ENCODE measurements around the gene KRTAP2-3. TPM values are rescaled to one million over a fixed set of nuclear protein-coding genes. Genes with fewer than 3 reads are reported as not detected.
A peak's percentile ranks its signal among the peaks of the same experiment; 100 is the strongest.
"Not testable (repeated sequence)": the region's sequence is repeated elsewhere in the genome, so short reads cannot be mapped to it uniquely, and the experiment has no call there.

The KRTAP2-3 gene
- total RNA-seq, 1 experiment from 2014 or later = 6.3 TPM

GRCh38 chr17:41040783-41041571 lies 18.9 kb downstream of the KRTAP2-3 start, which contains the start of gene KRTAP1-1:
Gene KRTAP1-1, minus strand, starts transcription at chr17:41041450. Its CDS starts 53 bp downstream, at chr17:41041397.
- Histone ChIP-seq H2AFZ (ENCODE audit: low read depth, low read length, poor library complexity, severe bottlenecking) (peak within 1 kb of the TSS; percentile 35), H3K4me1 (ENCODE audit: control insufficient read depth in 1 of 2, insufficient read depth in 2 of 2, low read length in 2 of 2) (peaks cover 15 to 16% of the 10 kb centered on the region in 2 experiments; a peak in 2 of 4 replicates), H3K36me3 (ENCODE audit: control insufficient read depth in 1 of 2, insufficient read depth in 2 of 2, low read length in 2 of 2) (peaks cover 0 to 11% of the 10 kb centered on the region in 2 experiments; a peak in 1 of 4 replicates), H3K9me3 (ENCODE audit: control insufficient read depth in 1 of 2, insufficient read depth in 1 of 2, low read depth in 1 of 2, low read length in 2 of 2) (peaks cover 0 to 12% of the 10 kb centered on the region in 2 experiments; a peak in 1 of 4 replicates)
- H3K9me2 ChIP-seq (ENCODE audit: insufficient read depth); ATAC-seq; H3K27ac ChIP-seq (ENCODE audit: low read depth, low read length); BruUV-seq (replicated peaks); POLR2A ChIA-PET; H3K79me2 ChIP-seq (ENCODE audit: insufficient read depth, low read length); DNase-seq (ENCODE audit: low read depth, low spot score); H4K20me1 ChIP-seq (ENCODE audit: insufficient read depth); CTCF ChIA-PET; RAD21 ChIA-PET (ENCODE audit: low non-redundant PET in 1 of 2, low total read pairs in 2 of 2, uncharacterized antibody in 2 of 2, unreplicated experiment in 2 of 2); H3K4me2 ChIP-seq (ENCODE audit: low read length); H3K27me3 ChIP-seq (ENCODE audit: insufficient read depth, low read length); intact Hi-C loops (cut with micrococcal nuclease); H3K9ac ChIP-seq (ENCODE audit: low read length); H3K4me3 ChIP-seq (replicated peaks in 1 of 2; ENCODE audit: low read depth in 1 of 2, low read length in 2 of 2): not testable (repeated sequence)
- peak; percentile 17; the same call in 1 of the 2 replicates for TF ChIP-seq RAD21 (IDR thresholded peaks at IDR 0.05; ENCODE audit: low read depth)

GRCh38 chr17:41037853-41038350 lies 22.0 kb downstream of the KRTAP2-3 start:
- ChIA-PET RAD21 (ENCODE audit: low non-redundant PET in 1 of 2, low total read pairs in 2 of 2, uncharacterized antibody in 2 of 2, unreplicated experiment in 2 of 2) (no interaction called here), CTCF (no interaction called here), POLR2A (no interaction called here)
- no TSS peak for BruUV-seq (replicated peaks)
- no peaks in the 10 kb centered on the region for H4K20me1 ChIP-seq (ENCODE audit: insufficient read depth)
- H3K4me2 ChIP-seq (ENCODE audit: low read length) = no peak overlapping the region
- H3K79me2 ChIP-seq (ENCODE audit: insufficient read depth, low read length) = no peaks in the 10 kb centered on the region
- H3K4me1 ChIP-seq (ENCODE audit: control insufficient read depth in 1 of 2, insufficient read depth in 2 of 2, low read length in 2 of 2) = peaks cover 15 to 18% of the 10 kb centered on the region in 2 experiments; a peak in 2 of 4 replicates
- H3K9ac ChIP-seq (ENCODE audit: low read length) = no peak overlapping the region
- TF ChIP-seq ZFX (IDR thresholded peaks at IDR 0.05) (no peak), REST (IDR thresholded peaks at IDR 0.05; ENCODE audit: low read depth) (no peak), ZBTB33 (IDR thresholded peaks at IDR 0.05; ENCODE audit: extremely low read depth, insufficient replicate concordance, low read length) (no peak), EGR1 (IDR thresholded peaks at IDR 0.05; ENCODE audit: low read depth) (no peak)
- 0 out of 4 replicates have a peak, but pooled peaks cover 0 to 12% of the 10 kb centered on the region in 2 experiments for H3K9me3 ChIP-seq (ENCODE audit: control insufficient read depth in 1 of 2, insufficient read depth in 1 of 2, low read depth in 1 of 2, low read length in 2 of 2)
- no peak overlapping the region for H2AFZ ChIP-seq (ENCODE audit: low read depth, low read length, poor library complexity, severe bottlenecking)
- H3K9me2 ChIP-seq (ENCODE audit: insufficient read depth) = no peaks in the 10 kb centered on the region
- intact Hi-C loops (cut with micrococcal nuclease) = no loop called here
- no peak overlapping the region for H3K4me3 ChIP-seq (replicated peaks in 1 of 2; ENCODE audit: low read depth in 1 of 2, low read length in 2 of 2)
- H3K27ac ChIP-seq (ENCODE audit: low read depth, low read length) = no peak overlapping the region
- H3K27me3 ChIP-seq (ENCODE audit: insufficient read depth, low read length) = no peaks in the 10 kb centered on the region
- H3K36me3 ChIP-seq (ENCODE audit: control insufficient read depth in 1 of 2, insufficient read depth in 2 of 2, low read length in 2 of 2) = peaks cover 0 to 5% of the 10 kb centered on the region in 2 experiments; a peak in 1 of 4 replicates
- ATAC-seq (no peak), DNase-seq (ENCODE audit: low read depth, low spot score) (no peak)

All from HCT116 (cell line).